Activated gamma-delta T cell treated with anti-CD3 and anti-CD28 coated beads, Interleukin-2, amount 50 U/mL, for 16 hours (primary cell): Measurements from ENCODE around the gene MRTFB.

Experiments used
- DNase-seq: peaks from one replicate; pipeline ENCODE4 v3.0.0-alpha.2; 2020; ENCODE audit warnings: low read depth

The MRTFB gene

DNA sequence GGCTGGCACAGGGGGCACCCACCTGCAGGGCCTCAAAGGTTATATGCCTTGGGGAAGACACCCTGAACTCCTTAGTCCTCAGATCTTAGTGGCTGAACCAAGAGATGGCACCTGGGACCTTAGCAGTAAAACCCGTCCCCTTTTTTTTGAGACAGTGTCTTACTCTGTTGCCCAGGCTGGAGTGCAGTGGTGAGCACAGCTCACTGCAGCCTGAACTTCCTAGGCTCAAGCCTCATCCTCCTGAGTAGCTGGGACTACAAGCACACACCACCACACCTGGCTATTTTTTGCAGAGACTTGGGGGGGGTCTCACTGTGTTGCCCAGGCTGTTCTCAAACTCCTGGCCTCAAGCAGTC is 237.2 kb downstream of the MRTFB start:
- no peak for DNase-seq

- DNase-seq, result no peak
Observed at GRCh38 chr16:14309001-14309886, 238.1 kb downstream of the MRTFB start.

DNA sequence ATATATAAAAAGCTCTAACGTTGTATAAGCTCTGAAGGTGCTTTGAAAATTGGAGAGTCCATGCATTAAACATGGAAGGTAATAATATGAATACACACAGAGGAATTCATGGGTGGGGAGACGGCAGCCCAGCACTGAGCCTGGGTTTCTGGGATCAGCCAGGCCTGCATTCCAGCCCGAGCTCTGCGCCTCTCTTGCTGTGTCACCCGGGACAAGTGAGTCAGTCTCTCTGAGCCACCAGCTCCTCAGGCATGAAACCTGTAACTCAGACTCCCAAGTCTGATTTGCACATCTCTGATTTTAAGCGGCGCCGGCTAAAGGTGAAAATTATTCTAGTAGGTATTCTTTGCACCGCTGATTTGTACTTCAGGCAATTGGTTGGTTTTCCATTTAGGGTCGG is 238.8 kb downstream of the MRTFB start:
- no peak for DNase-seq

DNA sequence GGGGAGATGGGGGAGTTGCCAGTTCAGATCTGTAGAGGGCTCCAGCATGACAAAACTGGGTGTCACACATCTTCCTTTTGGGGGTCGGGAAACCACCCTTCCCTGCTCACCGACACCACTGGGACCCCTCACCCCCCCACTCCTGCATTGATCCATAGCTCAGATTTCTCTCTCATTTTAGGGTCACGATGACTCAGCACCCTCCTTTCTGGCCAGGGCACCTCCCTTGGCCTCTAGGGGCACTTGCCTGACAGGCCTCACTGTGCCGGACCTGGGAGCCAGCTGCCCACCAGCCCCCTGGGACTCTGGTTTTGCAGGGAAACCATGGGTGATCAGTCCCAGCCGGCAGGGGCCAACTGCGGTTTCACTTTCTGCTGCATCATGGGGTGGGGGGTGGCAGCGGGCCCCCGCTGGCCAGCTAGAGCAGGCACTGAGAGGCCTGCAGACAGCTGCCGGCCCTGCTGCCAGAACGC is 239.4 kb downstream of the MRTFB start:
- DNase-seq, result no peak

- no peak for DNase-seq
Observed at GRCh38 chr16:14314116-14314515, 243.0 kb downstream of the MRTFB start.

- no peak for DNase-seq
Observed at GRCh38 chr16:14315683-14316320, 244.7 kb downstream of the MRTFB start.
